Measurements from ENCODE around the gene LRPAP1.

LRPAP1 gene

DNA sequence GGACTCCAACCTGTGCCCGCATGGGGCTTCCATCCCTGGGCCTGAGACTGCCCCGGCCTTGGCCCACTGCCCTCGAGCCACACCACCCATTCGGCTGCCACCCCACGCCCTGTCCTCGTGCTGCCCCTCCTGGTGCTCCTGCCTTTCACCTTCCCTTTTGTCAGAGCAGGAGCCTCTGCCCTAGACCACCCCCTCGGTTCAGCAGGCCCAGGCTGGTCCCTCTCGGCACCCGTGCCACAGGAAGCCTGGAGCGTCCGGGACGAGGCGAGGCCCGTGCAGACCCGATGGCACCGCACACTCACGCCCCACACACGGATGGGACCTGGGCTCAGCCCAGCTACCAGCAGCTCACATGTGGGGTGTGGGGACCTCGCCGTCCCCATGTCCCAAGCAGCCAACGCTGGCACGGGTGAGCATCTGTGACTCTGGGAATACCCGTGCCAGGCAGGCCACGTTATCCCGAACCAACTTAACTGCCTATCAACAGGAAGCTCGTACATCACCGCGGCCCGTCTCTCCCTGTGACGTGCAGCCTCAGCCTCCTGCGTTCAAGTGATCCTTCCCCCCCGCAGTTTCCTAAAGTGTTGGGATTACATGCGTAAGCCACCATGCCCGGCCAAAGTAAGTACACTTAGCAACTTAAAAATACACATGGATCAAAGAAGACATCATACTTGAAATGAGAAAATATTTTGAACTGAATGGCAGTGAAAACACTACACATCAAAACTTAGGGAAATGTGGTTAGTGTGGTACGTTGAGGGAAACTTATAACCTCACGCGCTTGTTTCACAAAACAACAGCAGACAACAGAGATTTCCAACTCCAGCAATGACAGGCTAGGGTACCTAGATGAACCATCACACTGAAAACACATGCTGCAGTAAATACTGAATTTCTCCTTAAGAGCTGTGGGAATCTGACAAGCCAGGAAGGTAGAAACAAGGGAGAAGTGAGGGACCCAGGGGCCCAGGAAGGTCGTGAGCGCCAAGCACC, 29.0 kb downstream of the LRPAP1 start:
- no peak overlapping the region for H3K27ac ChIP-seq

DNA sequence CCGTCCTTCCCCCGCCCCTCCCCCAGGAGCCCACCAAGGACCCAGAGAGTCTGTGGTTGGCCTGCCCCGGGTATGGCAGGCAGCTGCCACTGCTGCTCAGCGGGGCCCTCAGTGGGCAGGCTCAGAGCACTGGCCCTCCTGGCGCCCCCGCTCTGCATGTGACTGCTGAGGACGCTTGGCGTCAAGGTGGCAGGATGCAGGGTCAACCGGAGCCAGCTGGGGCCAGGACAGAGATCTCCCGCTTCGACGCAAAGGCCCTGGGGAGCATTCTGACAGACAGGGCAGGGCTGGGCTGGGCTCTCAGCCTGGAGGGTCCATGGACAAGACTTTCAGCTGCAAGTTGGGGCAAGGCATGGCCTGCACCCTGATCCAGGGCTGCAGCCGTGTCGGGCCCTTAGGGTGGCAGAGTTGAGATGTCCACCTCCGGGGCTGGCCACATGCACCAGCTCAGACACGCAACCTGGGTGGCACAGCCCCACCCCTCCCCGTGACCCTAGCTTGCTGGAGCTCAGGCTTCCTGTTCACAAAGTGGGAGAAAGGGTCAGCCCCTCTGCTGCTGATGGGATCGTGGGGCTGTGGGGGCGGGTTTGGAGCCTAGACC, 30.3 kb downstream of the LRPAP1 start:
- H3K27ac ChIP-seq, result no peak overlapping the region
- TF ChIP-seq, protein P1, sequence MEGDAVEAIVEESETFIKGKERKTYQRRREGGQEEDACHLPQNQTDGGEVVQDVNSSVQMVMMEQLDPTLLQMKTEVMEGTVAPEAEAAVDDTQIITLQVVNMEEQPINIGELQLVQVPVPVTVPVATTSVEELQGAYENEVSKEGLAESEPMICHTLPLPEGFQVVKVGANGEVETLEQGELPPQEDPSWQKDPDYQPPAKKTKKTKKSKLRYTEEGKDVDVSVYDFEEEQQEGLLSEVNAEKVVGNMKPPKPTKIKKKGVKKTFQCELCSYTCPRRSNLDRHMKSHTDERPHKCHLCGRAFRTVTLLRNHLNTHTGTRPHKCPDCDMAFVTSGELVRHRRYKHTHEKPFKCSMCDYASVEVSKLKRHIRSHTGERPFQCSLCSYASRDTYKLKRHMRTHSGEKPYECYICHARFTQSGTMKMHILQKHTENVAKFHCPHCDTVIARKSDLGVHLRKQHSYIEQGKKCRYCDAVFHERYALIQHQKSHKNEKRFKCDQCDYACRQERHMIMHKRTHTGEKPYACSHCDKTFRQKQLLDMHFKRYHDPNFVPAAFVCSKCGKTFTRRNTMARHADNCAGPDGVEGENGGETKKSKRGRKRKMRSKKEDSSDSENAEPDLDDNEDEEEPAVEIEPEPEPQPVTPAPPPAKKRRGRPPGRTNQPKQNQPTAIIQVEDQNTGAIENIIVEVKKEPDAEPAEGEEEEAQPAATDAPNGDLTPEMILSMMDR (conservative IDR thresholded peaks at IDR 0.05), result no peak

More for the DNA sequence above, 29.0 kb downstream of the LRPAP1 start:
- TF ChIP-seq, protein P1 (conservative IDR thresholded peaks at IDR 0.05), result no peak

DNA sequence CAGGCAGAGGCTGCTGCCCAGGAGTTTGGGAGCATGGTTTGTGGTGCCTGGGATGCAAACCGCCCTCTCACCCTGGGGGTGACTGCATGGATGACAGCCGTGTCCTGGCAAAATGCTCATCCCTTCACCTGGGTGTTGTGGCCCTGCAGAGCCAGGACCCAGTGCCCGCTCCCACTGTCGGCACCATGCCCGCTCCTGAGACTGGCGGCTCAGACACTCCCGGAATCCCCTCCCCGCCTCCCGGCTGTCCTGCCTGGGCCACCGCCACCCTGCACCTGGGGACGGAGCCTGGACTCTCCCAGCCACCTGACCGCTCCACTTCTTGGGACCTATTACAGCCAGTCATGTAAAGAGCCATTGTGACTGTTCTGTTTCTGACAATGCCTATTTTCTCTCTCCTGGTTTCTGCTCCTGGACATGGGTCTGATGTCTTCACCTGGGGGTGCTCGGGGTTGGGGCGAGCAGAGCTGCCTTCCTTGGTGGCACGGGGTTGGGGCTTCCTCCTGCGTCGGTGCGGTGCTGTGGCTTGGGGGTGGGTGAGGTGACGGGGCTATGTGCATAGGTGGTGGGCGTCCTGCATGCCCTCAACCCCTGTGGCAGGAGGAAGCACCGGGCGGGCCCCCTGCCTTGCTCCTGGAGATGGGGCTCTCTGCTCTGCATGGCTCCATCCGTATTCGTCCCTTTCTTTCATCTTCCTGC, 30.9 kb downstream of the LRPAP1 start:
- no peak overlapping the region for H3K27ac ChIP-seq
- TF ChIP-seq, protein P1 (conservative IDR thresholded peaks at IDR 0.05), result no peak

DNA sequence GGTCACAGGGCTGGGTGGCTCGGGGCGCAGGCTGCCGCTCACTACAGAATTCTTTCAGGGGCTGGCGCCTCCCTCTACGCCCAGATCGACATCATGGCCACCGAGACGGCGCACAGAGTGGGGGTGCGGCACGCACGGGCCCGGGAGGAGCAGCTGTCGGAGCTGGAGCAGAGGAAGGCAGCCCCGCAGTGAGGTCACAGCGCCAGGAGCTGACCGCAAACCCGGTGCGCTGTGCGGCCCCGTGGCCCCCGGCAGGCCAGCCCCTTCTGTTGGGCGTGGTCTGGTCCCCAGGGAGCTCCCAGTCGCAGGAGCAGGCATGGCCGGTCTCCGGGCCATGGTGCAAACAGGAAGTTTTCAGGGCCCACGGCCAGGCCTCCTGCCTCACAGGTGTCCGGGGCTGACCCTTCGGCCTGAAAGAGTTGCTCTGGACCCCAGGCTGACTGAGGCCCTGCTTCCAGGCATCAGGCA, 31.6 kb downstream of the LRPAP1 start:
- H3K27ac ChIP-seq, result no peak overlapping the region
- TF ChIP-seq, protein P1 (conservative IDR thresholded peaks at IDR 0.05), result no peak

DNA sequence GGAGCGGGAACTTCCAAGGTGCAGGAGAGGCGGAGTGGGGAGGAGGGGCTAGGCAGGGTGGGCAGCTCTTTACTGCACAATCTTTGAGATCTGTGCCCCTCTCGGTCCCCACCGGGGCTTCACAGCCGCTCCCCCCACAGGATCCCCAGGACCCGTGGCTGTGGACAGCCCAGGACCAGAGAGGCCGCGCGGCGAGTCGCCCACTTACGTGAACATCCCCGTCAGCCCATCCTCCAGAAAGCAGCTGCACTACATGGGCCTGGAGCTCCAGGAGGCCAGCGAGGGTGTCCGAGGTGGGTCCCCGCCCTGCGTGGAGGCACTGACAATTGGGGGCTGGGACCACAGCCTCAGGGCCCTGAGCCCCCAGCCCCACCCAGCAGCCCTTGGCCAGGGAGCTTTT, 32.1 kb downstream of the LRPAP1 start:
- H3K27ac ChIP-seq, result no peak overlapping the region
- TF ChIP-seq, protein P1 (conservative IDR thresholded peaks at IDR 0.05), result no peak

DNA sequence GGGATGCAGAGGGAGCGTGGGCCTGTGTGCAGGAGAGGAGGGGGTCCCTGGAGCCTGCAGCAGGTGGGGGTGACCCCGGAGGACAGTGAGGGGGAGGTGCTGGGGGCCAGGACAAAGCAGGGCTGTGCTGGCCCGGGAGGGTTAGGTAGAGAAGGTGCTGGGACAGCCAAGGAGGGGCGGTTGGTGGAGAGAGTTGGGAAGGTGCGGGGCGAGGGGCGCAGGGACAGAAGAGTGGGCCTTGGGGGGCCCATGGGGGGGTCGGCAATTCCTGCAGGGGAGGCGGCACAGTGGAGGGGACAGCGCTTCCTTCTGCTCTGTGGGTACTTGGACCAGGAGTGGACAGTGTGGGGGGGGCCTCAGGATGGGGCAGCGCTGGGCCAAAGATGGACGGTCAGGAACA, 32.5 kb downstream of the LRPAP1 start:
- TF ChIP-seq, protein P1 (conservative IDR thresholded peaks at IDR 0.05), result no peak
- no peak overlapping the region for H3K27ac ChIP-seq

Data from VCaP (cell line).